ENCODE data around the gene FAM171A2.
A peak's percentile ranks its signal among the peaks of the same experiment; 100 is the strongest.
"Not testable (repeated sequence)": the region's sequence is repeated elsewhere in the genome, so short reads cannot be mapped to it uniquely, and the experiment has no call there.

FAM171A2 gene

DNA sequence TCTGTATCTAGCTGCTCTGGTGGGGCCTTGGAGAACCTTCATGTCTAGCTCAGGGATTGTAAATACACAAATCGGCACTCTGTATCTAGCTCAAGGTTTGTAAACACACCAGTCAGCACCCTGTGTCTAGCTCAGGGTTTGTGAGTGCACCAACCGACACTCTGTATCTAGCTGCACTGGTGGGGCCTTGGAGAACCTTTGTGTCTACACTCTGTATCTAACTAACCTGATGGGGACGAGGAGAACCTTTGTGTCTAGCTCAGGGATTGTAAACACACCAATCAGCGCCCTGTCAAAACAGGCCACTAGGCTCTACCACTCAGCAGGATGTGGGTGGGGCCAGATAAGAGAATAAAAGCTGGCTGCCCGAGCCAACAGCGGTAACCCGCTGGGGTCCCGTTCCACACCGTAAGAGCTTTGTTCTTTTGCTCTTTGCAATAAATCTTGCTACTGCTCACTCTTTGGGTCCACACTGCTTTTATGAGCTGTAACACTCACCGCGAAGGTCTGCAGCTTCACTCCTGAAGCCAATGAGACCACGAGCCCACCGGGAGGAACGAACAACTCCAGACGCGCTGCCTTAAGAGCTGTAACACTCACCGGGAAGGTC is 5.9 kb upstream of the FAM171A2 start:
- not testable (repeated sequence) for H3K9me3 ChIP-seq (ENCODE audit: control insufficient read depth, insufficient read depth, low read depth, low read length); H3K4me1 ChIP-seq (ENCODE audit: control insufficient read depth, insufficient read depth, low read length)

DNA sequence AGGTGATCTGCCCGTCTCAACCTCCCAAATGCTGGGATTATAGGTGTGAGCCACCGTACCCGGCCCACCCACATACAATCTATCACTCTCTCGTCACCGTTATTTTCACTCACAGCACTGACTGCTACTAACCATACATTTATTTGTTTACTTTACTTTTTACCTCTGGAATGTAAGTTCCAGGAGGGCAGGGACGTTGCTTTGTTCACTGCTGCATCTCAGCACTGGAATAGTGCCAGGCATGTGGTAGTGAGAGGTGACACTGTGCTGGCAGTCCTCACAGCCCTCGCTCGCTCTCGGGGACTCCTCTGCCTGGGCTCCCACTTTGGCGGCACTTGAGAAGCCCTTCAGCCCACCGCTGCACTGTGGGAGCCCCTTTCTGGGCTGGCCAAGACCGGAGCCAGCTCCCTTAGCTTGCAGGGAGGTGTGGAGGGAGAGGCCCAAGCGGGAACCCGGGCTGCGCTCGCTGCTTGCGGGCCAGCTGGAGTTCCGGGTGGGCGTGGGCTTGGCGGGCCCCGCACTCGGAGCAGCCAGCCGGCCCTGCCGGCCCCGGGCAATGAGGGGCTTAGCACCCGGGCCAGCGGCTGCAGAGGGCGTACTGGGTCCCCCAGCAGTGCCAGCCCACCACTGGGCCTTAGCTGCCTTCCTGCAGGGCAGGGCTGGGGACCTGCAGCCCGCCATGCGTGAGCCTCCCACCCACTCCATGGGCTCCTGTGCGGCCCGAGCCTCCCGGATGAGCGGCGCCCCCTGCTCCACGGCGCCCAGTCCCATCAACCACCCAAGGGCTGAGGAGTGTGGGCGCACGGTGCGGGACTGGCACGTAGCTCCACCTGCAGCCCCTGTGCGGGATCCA is 5.0 kb upstream of the FAM171A2 start:
- H3K36me3 ChIP-seq (ENCODE audit: control insufficient read depth, insufficient read depth, low read length); H3K9me3 ChIP-seq (ENCODE audit: control insufficient read depth, insufficient read depth, low read depth, low read length); H3K4me3 ChIP-seq (ENCODE audit: low read depth, low read length); H3K27ac ChIP-seq (ENCODE audit: low read depth, low read length); H3K9ac ChIP-seq (ENCODE audit: low read length); H3K4me1 ChIP-seq (ENCODE audit: control insufficient read depth, insufficient read depth, low read length): not testable (repeated sequence)
- peaks cover 19% of the 10 kb centered on the region for H3K27me3 ChIP-seq (ENCODE audit: control insufficient read depth, insufficient read depth, low read length)

More for the DNA sequence above, 5.9 kb upstream of the FAM171A2 start:
- H3K27me3 ChIP-seq (ENCODE audit: control insufficient read depth, insufficient read depth, low read length) = peaks cover 19% of the 10 kb centered on the region
- H3K36me3 ChIP-seq (ENCODE audit: control insufficient read depth, insufficient read depth, low read length); H3K4me3 ChIP-seq (ENCODE audit: low read depth, low read length); H3K27ac ChIP-seq (ENCODE audit: low read depth, low read length); H3K9ac ChIP-seq (ENCODE audit: low read length): not testable (repeated sequence)

DNA sequence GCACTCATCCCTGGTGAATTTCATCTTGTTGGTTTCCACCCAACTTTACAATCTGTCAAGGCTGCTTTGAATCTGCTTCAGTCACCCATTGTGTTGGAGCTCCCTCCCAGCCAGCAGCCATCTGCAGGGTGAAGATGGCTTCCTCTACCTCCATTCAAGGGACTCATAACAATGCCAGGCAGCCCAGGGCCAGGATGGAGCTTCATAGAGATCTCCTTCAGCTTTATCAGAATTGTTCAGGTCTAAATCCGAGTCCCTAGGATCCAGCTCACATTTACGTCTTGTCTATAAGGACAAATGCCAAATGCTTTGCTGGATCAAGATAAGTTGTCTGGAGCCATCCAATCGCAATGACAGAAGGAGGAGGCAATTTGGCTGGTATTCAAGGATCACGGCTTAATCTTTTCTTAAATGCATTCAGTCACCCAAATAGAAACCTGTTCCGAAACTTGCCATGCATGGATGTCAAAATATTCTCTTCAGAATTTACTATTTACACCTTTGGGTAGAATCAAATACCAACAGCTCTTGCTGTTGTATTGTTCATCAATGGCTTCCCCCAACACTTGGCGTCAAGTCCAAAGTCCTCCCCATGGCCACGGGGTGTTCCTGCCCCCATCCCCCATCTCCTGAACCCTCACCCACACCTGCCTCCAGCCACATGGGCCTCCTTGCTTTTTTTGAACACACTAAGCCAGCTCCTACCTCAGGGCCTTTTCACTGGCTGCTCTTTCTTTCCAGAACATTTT is 3.8 kb upstream of the FAM171A2 start:
- Histone ChIP-seq H3K4me1 (ENCODE audit: control insufficient read depth, insufficient read depth, low read length) (peaks cover under 1% of the 10 kb centered on the region; the same call in 1 of the 2 replicates), H3K9me3 (ENCODE audit: control insufficient read depth, insufficient read depth, low read depth, low read length) (no peaks in the 10 kb centered on the region), H3K9ac (ENCODE audit: low read length) (no peak overlapping the region), H3K27ac (ENCODE audit: low read depth, low read length) (no peak overlapping the region), H3K27me3 (ENCODE audit: control insufficient read depth, insufficient read depth, low read length) (peaks cover 19% of the 10 kb centered on the region), H3K4me3 (ENCODE audit: low read depth, low read length) (no peak overlapping the region), H3K36me3 (ENCODE audit: control insufficient read depth, insufficient read depth, low read length) (no peaks in the 10 kb centered on the region)

DNA sequence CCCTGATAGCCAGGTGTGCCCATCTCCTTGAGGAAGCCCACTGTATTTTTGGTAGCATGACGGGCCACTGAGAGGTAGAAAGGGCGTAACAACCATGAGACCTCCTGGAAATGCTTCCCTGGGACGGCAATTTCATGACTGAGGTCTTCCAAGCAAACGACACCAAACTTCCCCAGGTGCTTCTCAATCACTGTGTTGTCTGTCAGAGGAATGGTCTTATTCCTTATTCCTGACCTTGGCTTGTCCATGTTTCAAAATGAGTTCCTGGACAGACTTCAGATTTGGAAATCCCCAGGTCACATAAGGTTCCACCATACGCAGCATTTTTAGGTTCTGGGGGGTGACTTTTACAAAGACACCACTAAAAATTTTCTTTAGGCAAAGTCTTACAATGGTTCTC is 1.4 kb upstream of the FAM171A2 start:
- H3K4me1 ChIP-seq (ENCODE audit: control insufficient read depth, insufficient read depth, low read length) = peaks cover 20% of the 10 kb centered on the region

DNA sequence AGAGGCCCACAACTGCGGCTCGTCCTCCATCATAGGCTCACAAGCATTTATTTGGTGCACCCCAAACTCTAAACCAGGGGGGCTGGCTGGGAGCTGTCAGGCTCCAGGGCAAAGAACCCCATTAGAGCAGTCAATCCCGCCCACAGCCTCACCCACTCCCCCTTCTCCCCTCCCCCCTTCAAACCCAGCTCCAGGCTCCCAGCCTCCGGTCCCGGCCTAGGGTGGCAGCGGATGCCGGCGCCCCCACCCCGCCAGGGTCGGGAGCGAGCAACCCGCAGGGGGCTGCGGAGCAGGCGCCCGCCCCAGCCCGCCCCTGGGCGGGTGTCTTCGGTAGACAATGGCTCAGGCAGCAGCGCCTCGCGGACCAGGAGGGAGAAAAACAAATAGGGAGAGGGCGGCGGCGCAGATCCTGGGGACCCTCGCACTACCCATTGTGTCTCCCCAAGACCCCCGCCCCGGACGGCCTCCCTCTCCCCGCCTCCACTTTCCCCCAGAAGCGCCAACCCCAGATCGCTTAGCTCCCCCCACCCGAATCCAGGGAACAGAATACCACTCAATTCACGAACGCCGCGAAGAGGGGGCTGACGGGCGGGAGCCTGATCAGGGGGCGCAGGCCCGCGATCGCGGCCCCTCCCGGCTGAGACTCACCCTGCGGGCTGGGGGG is 572 bp downstream of the FAM171A2 start:
- 0 out of 2 replicates have a peak, but pooled peaks cover 6% of the 10 kb centered on the region for H3K36me3 ChIP-seq (ENCODE audit: control insufficient read depth, insufficient read depth, low read length)
- H3K4me3 ChIP-seq (ENCODE audit: low read depth, low read length) = peak overlapping the region; percentile 82
- no peak overlapping the region for H3K27ac ChIP-seq (ENCODE audit: low read depth, low read length)
- peaks cover 19% of the 10 kb centered on the region for H3K27me3 ChIP-seq (ENCODE audit: control insufficient read depth, insufficient read depth, low read length)
- H3K4me1 ChIP-seq (ENCODE audit: control insufficient read depth, insufficient read depth, low read length) = peaks cover 20% of the 10 kb centered on the region
- no peaks in the 10 kb centered on the region for H3K9me3 ChIP-seq (ENCODE audit: control insufficient read depth, insufficient read depth, low read depth, low read length)
- H3K9ac ChIP-seq (ENCODE audit: low read length) = peak overlapping the region; percentile 74

More for the DNA sequence above, 1.4 kb upstream of the FAM171A2 start:
- peaks cover 19% of the 10 kb centered on the region for H3K27me3 ChIP-seq (ENCODE audit: control insufficient read depth, insufficient read depth, low read length)
- H3K4me3 ChIP-seq (ENCODE audit: low read depth, low read length); H3K9ac ChIP-seq (ENCODE audit: low read length); H3K9me3 ChIP-seq (ENCODE audit: control insufficient read depth, insufficient read depth, low read depth, low read length); H3K36me3 ChIP-seq (ENCODE audit: control insufficient read depth, insufficient read depth, low read length); H3K27ac ChIP-seq (ENCODE audit: low read depth, low read length): not testable (repeated sequence)

DNA sequence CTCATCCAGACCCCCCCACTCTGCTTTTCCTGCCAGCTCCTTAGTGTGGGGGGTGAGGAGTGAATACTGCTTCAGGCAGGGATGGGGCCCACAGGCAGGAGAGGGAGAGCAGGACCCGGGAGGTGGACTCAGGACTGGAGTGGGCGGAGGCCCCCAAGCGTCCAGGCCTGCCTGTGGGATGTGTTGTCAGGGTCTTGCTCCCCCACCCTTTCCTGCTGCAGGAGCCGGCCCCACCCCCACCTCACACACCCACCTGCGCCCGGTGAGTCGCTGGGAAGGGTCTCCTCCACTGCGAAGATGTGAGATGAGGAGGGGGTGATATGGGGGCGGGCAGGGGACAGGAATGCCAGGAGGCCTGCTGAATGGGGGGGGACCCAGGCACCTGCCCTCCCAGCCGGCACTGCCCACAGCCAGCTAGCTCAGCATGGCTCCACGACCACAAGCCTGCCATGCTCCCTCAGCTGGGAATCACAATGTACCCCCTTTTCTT is 1.1 kb downstream of the FAM171A2 start:
- Histone ChIP-seq H3K36me3 (ENCODE audit: control insufficient read depth, insufficient read depth, low read length) (0 out of 2 replicates have a peak, but pooled peaks cover 6% of the 10 kb centered on the region), H3K9me3 (ENCODE audit: control insufficient read depth, insufficient read depth, low read depth, low read length) (no peaks in the 10 kb centered on the region), H3K27me3 (ENCODE audit: control insufficient read depth, insufficient read depth, low read length) (peaks cover 19% of the 10 kb centered on the region), H3K9ac (ENCODE audit: low read length) (no peak overlapping the region), H3K27ac (ENCODE audit: low read depth, low read length) (no peak overlapping the region), H3K4me1 (ENCODE audit: control insufficient read depth, insufficient read depth, low read length) (peaks cover 20% of the 10 kb centered on the region), H3K4me3 (ENCODE audit: low read depth, low read length) (peak overlapping the region; percentile 82)

DNA sequence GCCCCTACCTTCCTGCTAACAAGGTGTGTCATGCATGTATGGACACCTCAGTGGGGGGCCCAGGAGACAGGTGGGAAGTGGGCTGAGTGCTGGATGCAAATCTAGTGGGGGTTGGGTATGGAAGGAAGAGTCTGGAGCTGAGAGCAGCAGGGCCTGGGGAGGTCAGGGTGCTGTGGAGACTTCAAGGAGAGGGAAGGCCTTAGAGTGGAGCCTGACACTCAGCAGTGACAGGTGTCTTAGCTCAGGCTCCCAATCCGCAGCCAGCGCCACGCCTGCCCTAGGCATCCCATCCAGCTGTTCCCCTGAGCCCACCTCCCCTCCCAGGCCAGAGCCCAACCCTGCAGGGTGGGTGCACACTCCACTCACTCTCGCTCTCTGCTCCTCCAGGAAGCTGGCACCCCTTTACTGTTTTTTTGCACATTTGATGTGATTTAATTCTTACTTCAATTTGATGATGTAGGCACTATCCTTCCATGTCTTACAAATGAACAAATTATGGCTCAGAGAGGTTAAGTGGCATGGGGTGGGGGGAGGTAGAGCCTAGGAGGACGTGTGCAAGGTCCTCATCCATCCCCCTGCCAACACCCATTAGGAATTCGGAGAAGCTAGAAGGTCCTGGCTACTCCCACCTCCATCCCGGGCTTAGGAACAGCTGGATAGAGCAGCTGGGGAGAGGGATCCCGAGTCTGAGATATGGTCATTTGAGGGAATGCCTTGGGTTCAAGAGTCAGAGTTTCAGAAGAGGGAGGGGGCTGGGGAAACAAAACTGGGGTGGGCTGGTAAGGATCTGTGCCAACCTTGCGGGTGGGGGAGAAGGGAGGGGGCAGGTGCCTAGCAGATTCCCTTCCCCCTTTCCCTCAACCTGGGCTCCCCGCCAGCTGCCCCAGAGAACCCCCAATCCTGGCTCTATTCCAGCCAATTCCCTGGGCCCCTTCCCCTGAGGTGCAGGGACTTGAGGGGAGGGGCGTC is 2.1 kb downstream of the FAM171A2 start:
- Histone ChIP-seq H3K36me3 (ENCODE audit: control insufficient read depth, insufficient read depth, low read length) (0 out of 2 replicates have a peak, but pooled peaks cover 6% of the 10 kb centered on the region), H3K9me3 (ENCODE audit: control insufficient read depth, insufficient read depth, low read depth, low read length) (no peaks in the 10 kb centered on the region), H3K27me3 (ENCODE audit: control insufficient read depth, insufficient read depth, low read length) (peaks cover 18% of the 10 kb centered on the region), H3K27ac (ENCODE audit: low read depth, low read length) (no peak overlapping the region), H3K9ac (ENCODE audit: low read length) (no peak overlapping the region), H3K4me1 (ENCODE audit: control insufficient read depth, insufficient read depth, low read length) (peaks cover 20% of the 10 kb centered on the region), H3K4me3 (ENCODE audit: low read depth, low read length) (0 out of 2 replicates have a peak overlapping the region, but pooled peaks have one; percentile 82)

DNA sequence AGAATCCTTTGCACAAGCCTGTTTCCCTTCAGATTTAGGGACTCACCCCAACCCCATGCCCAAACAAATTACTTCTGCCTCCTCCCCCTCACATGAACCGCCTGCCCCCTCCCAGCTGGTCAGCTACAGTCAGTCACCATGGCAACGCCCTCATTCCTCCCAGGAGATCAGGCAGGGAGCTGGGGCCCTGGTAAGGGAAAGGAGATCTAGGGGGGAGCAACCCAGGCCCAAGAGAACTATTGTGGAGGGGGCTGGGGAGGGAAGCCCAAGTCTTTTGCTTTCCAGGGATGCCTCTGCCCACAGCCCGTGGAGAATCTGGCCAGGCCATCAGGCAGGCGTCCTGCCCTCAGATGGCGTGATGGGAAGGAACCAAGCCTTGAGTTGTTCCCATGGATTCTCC is 2.8 kb downstream of the FAM171A2 start:
- H3K9ac ChIP-seq (ENCODE audit: low read length) = no peak overlapping the region
- no peaks in the 10 kb centered on the region for H3K9me3 ChIP-seq (ENCODE audit: control insufficient read depth, insufficient read depth, low read depth, low read length)
- H3K36me3 ChIP-seq (ENCODE audit: control insufficient read depth, insufficient read depth, low read length) = 0 out of 2 replicates have a peak, but pooled peaks cover 6% of the 10 kb centered on the region
- H3K27me3 ChIP-seq (ENCODE audit: control insufficient read depth, insufficient read depth, low read length) = peaks cover 11% of the 10 kb centered on the region
- H3K4me1 ChIP-seq (ENCODE audit: control insufficient read depth, insufficient read depth, low read length) = peaks cover 20% of the 10 kb centered on the region
- H3K27ac ChIP-seq (ENCODE audit: low read depth, low read length) = no peak overlapping the region
- H3K4me3 ChIP-seq (ENCODE audit: low read depth, low read length) = 0 out of 2 replicates have a peak overlapping the region, but pooled peaks have one; percentile 5

DNA sequence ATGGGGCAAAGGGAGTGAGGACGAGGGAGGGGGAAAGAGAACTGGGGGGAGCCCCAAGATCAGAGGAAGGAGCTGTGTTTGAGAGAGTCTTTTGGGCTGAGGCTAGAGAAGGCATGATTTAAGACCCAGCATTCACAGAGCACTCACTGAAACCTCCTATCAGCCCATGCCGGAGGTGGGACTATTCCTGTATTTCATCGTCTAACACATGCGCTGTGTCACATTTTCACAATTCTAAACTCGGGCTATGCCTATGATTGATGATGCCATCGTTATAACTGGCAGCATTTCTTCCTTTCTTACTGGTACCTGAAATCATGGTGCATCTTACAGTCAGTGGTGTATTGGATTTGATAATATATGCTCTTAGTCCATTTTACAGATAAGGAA is 3.5 kb downstream of the FAM171A2 start:
- H3K4me3 ChIP-seq (ENCODE audit: low read depth, low read length) = no peak overlapping the region
- no peak overlapping the region for H3K9ac ChIP-seq (ENCODE audit: low read length)
- peaks cover 22% of the 10 kb centered on the region for H3K4me1 ChIP-seq (ENCODE audit: control insufficient read depth, insufficient read depth, low read length)

More for the DNA sequence above, 3.5 kb downstream of the FAM171A2 start:
- no peaks in the 10 kb centered on the region for H3K9me3 ChIP-seq (ENCODE audit: control insufficient read depth, insufficient read depth, low read depth, low read length)
- 0 out of 2 replicates have a peak, but pooled peaks cover 6% of the 10 kb centered on the region for H3K36me3 ChIP-seq (ENCODE audit: control insufficient read depth, insufficient read depth, low read length)
- H3K27me3 ChIP-seq (ENCODE audit: control insufficient read depth, insufficient read depth, low read length) = peaks cover 4% of the 10 kb centered on the region
- no peak overlapping the region for H3K27ac ChIP-seq (ENCODE audit: low read depth, low read length)
